Neural cell (in vitro differentiated cells): ENCODE measurements around the gene CORO2A. TPM values are rescaled to one million over a fixed set of nuclear protein-coding genes. Genes with fewer than 3 reads are reported as not detected.

Source experiments
- H2AFZ ChIP-seq: fragments of 200-600, 300-800 bp; sonication (generic), shearing (Covaris generic); 2 replicates; pipeline ENCODE4 v1.6.0; 2014; ENCODE audit warnings: low read depth, mild to moderate bottlenecking, antibody characterized with exemption, low read length, moderate library complexity
- H3F3A ChIP-seq: fragments of 200-600 bp; shearing (Covaris generic); 2 replicates; pipeline ENCODE4 v1.6.1; 2016; ENCODE audit warnings: mild to moderate bottlenecking, moderate library complexity, mixed read lengths, antibody characterized with exemption, low read length; ENCODE audit not compliant: insufficient read depth, poor library complexity, severe bottlenecking
- H3K27ac ChIP-seq: fragments of 200-600, 300-800 bp; sonication (generic), shearing (Covaris generic); 2 replicates; pipeline ENCODE4 v1.5.1; 2014; ENCODE audit warnings: mild to moderate bottlenecking, low read length, moderate library complexity
- H3K27me3 ChIP-seq: fragments of 300-800, 200-600 bp; sonication (generic), shearing (Covaris generic); 2 replicates; pipeline ENCODE4 v1.6.0; 2014; ENCODE audit warnings: mild to moderate bottlenecking, low read depth, low read length, moderate library complexity; ENCODE audit not compliant: insufficient read depth
- H3K36me3 ChIP-seq: fragments of 300-800, 200-600 bp; sonication (generic), shearing (Covaris generic); 2 replicates; pipeline ENCODE4 v1.5.1; 2014; ENCODE audit warnings: mild to moderate bottlenecking, antibody characterized with exemption, low read length, moderate library complexity; ENCODE audit not compliant: insufficient read depth
- H3K4me2 ChIP-seq: fragments of 300-800, 200-600 bp; sonication (generic), shearing (Covaris generic); 2 replicates; pipeline ENCODE4 v1.6.0; 2014; ENCODE audit warnings: mild to moderate bottlenecking, low read length
- H3K4me3 ChIP-seq: fragments of 300-800, 200-600 bp; sonication (generic), shearing (Covaris generic); 2 replicates; pipeline ENCODE4 v1.5.1; 2014; ENCODE audit warnings: mild to moderate bottlenecking, low read length, moderate library complexity
- H3K79me2 ChIP-seq: fragments of 200-600 bp; shearing (Covaris generic); replicated peaks from 2 replicates; pipeline ENCODE4 v1.6.0; 2014; ENCODE audit warnings: mild to moderate bottlenecking, low read length, moderate library complexity; ENCODE audit not compliant: insufficient read depth
- H3K9ac ChIP-seq: fragments of 300-800, 200-600 bp; sonication (generic), shearing (Covaris generic); 2 replicates; pipeline ENCODE4 v1.6.1; 2016; ENCODE audit warnings: mild to moderate bottlenecking, low read length, mixed read lengths
- H3K9me2 ChIP-seq: fragments of 200-600 bp; shearing (Covaris generic); 2 replicates; pipeline ENCODE4 v1.6.1; 2016; ENCODE audit warnings: mild to moderate bottlenecking, low read length, mixed read lengths; ENCODE audit not compliant: insufficient read depth
- H3K9me3 ChIP-seq: fragments of 200-600, 300-800 bp; sonication (generic), shearing (Covaris generic); 2 replicates; pipeline ENCODE4 v1.6.1; 2016; ENCODE audit warnings: mild to moderate bottlenecking, mixed run types, low read length, moderate library complexity, mixed read lengths
- H4K20me1 ChIP-seq: fragments of 200-600 bp; shearing (Covaris generic); 2 replicates; pipeline ENCODE4 v1.6.1; 2016; ENCODE audit warnings: mild to moderate bottlenecking, mixed run types; ENCODE audit not compliant: insufficient read depth
- EP300 ChIP-seq: fragments of 450-650 bp; conservative IDR thresholded peaks from 2 replicates; pipeline ENCODE4 v1.6.1; 2014; ENCODE audit warnings: antibody characterized with exemption, mild to moderate bottlenecking, moderate library complexity; ENCODE audit not compliant: poor library complexity, severe bottlenecking
- EZH2 ChIP-seq: fragments of 200-600, 300-800 bp; shearing (Covaris generic), sonication (generic); IDR thresholded peaks from 2 replicates; pipeline ENCODE4 v1.6.1; 2014; ENCODE audit warnings: antibody characterized with exemption, low read length, borderline replicate concordance, mild to moderate bottlenecking; ENCODE audit not compliant: insufficient read depth, poor library complexity, severe bottlenecking
- MXI1 ChIP-seq: fragments of 450-650 bp; conservative IDR thresholded peaks from 2 replicates; pipeline ENCODE4 v1.6.1; 2014; ENCODE audit warnings: antibody characterized with exemption, mild to moderate bottlenecking; ENCODE audit not compliant: poor library complexity, severe bottlenecking
- POLR2AphosphoS5 ChIP-seq: IDR thresholded peaks from 2 replicates; pipeline ENCODE4 v1.6.1; 2012
- RAD21 ChIP-seq: fragments of 450-650 bp; conservative IDR thresholded peaks from 2 replicates; pipeline ENCODE4 v1.6.1; 2014; ENCODE audit warnings: antibody characterized with exemption, mild to moderate bottlenecking, moderate library complexity
- SMC3 ChIP-seq: fragments of 450-650 bp; conservative IDR thresholded peaks from 2 replicates; pipeline ENCODE4 v1.6.1; 2014; ENCODE audit warnings: antibody characterized with exemption, mild to moderate bottlenecking, moderate library complexity; ENCODE audit not compliant: poor library complexity
- TAF1 ChIP-seq: IDR thresholded peaks from 2 replicates; pipeline ENCODE4 v1.6.1; 2012; ENCODE audit warnings: low read depth
- polyA plus RNA-seq: library from polyadenylated mRNA; depleted of rRNA; stranded (reverse); fragments of >200 nt; gene quantifications from 2 replicates; pipeline ENCODE4 v1.2.3, GENCODE V29; 2014
- TF ChIP-seq, protein P1 (sequence below): fragments of 450-650 bp; IDR thresholded peaks from 2 replicates; pipeline ENCODE4 v1.5.1; 2014; ENCODE audit warnings: antibody characterized with exemption, mild to moderate bottlenecking, moderate library complexity; ENCODE audit not compliant: poor library complexity, severe bottlenecking
- TF ChIP-seq, protein P2 (sequence below): IDR thresholded peaks from 2 replicates; pipeline ENCODE4 v1.6.1; 2012; ENCODE audit warnings: borderline replicate concordance

CORO2A gene
- polyA plus RNA-seq, 1 donor from 2014 or later = 1.9 TPM

DNA sequence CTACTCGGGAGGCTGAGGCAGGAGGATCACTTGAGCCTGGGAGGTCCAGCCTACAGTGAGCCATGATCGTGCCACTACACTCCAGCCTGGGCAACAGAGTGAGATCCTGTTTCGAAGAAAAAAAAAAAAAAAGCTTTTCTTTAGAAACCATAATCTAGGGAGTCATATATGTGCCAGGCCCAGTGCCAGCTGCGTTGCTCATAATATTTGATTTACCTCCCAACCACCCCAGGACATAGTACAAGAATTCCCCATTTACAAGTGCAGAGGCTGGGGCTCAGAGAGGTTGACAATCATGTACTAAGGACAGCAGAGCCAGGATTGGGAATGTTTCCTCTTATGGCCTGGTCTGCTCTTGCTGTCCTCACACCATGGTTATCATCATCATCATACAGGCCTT, 48.4 kb downstream of the CORO2A start:
- Histone ChIP-seq H3K9ac (no peak overlapping the region), H3K4me3 (no peak overlapping the region)
- TF ChIP-seq RAD21 = no peak
- TF ChIP-seq POLR2AphosphoS5 = no peak
- no peak for TF ChIP-seq TAF1
- TF ChIP-seq EZH2 = no peak
- no peak for TF ChIP-seq MXI1
- no peak for TF ChIP-seq SMC3
- TF ChIP-seq EP300 = no peak
- TF ChIP-seq, protein P1, sequence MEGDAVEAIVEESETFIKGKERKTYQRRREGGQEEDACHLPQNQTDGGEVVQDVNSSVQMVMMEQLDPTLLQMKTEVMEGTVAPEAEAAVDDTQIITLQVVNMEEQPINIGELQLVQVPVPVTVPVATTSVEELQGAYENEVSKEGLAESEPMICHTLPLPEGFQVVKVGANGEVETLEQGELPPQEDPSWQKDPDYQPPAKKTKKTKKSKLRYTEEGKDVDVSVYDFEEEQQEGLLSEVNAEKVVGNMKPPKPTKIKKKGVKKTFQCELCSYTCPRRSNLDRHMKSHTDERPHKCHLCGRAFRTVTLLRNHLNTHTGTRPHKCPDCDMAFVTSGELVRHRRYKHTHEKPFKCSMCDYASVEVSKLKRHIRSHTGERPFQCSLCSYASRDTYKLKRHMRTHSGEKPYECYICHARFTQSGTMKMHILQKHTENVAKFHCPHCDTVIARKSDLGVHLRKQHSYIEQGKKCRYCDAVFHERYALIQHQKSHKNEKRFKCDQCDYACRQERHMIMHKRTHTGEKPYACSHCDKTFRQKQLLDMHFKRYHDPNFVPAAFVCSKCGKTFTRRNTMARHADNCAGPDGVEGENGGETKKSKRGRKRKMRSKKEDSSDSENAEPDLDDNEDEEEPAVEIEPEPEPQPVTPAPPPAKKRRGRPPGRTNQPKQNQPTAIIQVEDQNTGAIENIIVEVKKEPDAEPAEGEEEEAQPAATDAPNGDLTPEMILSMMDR = no peak
- TF ChIP-seq, protein P2, sequence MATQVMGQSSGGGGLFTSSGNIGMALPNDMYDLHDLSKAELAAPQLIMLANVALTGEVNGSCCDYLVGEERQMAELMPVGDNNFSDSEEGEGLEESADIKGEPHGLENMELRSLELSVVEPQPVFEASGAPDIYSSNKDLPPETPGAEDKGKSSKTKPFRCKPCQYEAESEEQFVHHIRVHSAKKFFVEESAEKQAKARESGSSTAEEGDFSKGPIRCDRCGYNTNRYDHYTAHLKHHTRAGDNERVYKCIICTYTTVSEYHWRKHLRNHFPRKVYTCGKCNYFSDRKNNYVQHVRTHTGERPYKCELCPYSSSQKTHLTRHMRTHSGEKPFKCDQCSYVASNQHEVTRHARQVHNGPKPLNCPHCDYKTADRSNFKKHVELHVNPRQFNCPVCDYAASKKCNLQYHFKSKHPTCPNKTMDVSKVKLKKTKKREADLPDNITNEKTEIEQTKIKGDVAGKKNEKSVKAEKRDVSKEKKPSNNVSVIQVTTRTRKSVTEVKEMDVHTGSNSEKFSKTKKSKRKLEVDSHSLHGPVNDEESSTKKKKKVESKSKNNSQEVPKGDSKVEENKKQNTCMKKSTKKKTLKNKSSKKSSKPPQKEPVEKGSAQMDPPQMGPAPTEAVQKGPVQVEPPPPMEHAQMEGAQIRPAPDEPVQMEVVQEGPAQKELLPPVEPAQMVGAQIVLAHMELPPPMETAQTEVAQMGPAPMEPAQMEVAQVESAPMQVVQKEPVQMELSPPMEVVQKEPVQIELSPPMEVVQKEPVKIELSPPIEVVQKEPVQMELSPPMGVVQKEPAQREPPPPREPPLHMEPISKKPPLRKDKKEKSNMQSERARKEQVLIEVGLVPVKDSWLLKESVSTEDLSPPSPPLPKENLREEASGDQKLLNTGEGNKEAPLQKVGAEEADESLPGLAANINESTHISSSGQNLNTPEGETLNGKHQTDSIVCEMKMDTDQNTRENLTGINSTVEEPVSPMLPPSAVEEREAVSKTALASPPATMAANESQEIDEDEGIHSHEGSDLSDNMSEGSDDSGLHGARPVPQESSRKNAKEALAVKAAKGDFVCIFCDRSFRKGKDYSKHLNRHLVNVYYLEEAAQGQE = no peak

DNA sequence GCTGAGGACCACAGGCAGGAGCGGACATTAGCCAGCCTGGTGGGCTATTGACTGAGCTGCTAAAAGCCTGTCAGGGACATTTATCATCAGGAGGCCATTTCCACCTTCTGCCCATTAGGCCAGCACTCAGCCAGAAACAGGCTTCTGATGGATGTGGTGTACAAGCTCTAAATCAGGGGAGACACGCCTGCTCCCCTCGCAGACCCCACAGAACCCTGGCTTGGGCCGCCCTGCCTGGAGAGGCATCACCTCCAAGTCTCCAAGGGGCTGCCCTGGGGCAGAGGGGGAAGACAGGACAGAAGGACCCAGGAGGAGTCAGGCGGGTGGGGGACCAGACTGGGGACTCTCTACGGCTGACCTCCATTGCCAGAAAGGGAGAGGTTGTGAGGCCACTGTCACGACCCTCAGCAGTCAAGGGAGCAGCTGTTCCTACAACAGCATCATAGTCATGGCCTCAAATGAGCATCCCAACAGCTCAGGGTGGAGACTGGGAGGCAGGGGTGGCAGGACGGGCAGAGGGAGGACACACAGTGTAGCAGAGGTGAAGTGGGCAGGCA, 49.4 kb downstream of the CORO2A start:
- Histone ChIP-seq H3K36me3 (no peaks in the 10 kb centered on the region), H3K79me2 (no peaks in the 10 kb centered on the region), H2AFZ (no peak overlapping the region), H3K27ac (no peak overlapping the region), H3K9me3 (no peaks in the 10 kb centered on the region), H3K4me3 (no peak overlapping the region), H4K20me1 (no peaks in the 10 kb centered on the region), H3K9me2 (no peaks in the 10 kb centered on the region), H3K4me2 (no peak overlapping the region), H3K27me3 (no peaks in the 10 kb centered on the region), H3K9ac (no peak overlapping the region), H3F3A (no peaks in the 10 kb centered on the region)
- TF ChIP-seq MXI1 (no peak), RAD21 (no peak)

More for the DNA sequence above, 48.4 kb downstream of the CORO2A start:
- no peaks in the 10 kb centered on the region for H3K27me3 ChIP-seq
- no peaks in the 10 kb centered on the region for H3K9me3 ChIP-seq
- no peaks in the 10 kb centered on the region for H4K20me1 ChIP-seq
- H3K36me3 ChIP-seq = no peaks in the 10 kb centered on the region
- no peak overlapping the region for H3K27ac ChIP-seq
- no peak overlapping the region for H3K4me2 ChIP-seq
- no peaks in the 10 kb centered on the region for H3K79me2 ChIP-seq
- no peaks in the 10 kb centered on the region for H3F3A ChIP-seq
- no peaks in the 10 kb centered on the region for H3K9me2 ChIP-seq
- H2AFZ ChIP-seq = no peak overlapping the region
